Glomerular endothelial cell (primary cell): ENCODE measurements around the gene R3HDM1. TPM values are rescaled to one million over a fixed set of nuclear protein-coding genes. Genes with fewer than 3 reads are reported as not detected.
"Not testable (repeated sequence)": the region's sequence is repeated elsewhere in the genome, so short reads cannot be mapped to it uniquely, and the experiment has no call there.

ENCODE experiments used
- DNase-seq: peaks from one replicate; pipeline ENCODE4 v3.0.0-alpha.2; 2011; ENCODE audit warnings: low read depth, low spot score; ENCODE audit errors: extremely low read depth
- total RNA-seq: library from RNA; depleted of rRNA; stranded (reverse); fragments of >200 nt; gene quantifications from 2 replicates; pipeline ENCODE4 v1.2.3, GENCODE V29; 2015

The R3HDM1 gene
- 16.9 and 33.9 TPM in 2 replicates for total RNA-seq

- peak; percentile 100 for DNase-seq
Measured at GRCh38 chr2:135531231-135532197, at the start of gene R3HDM1. TSS of gene R3HDM1 (plus strand) at chr2:135531484. CDS start at chr2:135604846, 73,362 bp downstream.

GRCh38 chr2:135485441-135485840 is 45.8 kb upstream of the R3HDM1 start:
- no peak for DNase-seq

DNA sequence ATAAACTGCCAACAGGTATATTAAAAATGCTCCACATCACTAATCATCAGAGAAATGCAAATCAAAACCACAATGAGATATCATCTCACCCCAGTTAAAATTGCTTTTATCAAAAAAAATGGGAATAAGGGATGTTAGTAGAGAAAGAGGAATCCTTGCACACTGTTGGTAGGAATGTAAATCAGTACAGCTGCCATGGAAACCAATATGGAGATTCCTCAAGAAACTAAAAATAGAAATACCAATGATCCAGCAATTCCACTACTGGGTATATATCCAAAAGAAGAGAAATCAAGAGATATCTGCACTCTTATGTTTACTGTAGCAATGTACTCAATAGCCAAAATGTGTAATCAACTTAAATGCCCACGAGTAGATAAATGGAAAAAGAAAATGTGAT is 40.9 kb upstream of the R3HDM1 start:
- DNase-seq: no peak

- DNase-seq: no peak
Measured at GRCh38 chr2:135494503-135494902, 36.8 kb upstream of the R3HDM1 start.

- no peak for DNase-seq
Measured at GRCh38 chr2:135494917-135495316, 36.4 kb upstream of the R3HDM1 start.

DNA sequence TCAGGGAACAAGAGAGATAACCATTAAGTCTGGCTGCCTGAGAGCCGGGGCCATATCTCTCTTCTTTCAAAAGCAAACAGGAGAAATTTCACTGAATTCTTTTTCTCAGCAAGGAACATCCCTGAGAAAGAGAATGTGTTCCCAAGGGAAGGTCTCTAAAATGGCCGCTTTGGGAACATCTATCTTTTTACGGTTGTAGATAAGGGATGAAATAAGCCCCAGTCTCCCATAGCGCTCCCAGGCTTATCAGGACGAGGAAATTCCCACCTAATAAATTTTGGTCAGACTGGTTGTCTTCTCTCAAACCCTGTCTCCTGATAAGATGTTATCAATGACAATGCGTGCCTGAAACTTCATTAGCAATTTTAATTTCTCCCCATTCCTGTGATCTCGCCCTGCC is 32.7 kb upstream of the R3HDM1 start:
- not testable (repeated sequence) for DNase-seq

DNA sequence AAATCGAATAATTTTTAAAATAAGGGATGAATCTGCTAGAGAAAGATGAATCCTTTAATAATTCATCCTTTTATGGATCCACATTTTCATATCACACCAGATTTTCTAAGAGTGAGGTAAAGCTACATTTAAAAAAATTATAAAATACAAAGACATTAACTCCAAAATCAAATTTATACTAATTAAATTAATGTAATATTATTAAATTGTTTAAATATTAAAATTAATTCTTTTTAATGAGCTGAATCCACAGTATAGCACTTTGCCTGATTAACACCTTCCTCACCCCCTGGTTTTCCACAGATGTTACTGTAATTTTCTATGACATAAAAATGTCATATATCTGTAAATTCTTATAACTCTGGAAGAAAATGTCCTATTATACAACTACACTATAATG is 26.5 kb upstream of the R3HDM1 start:
- DNase-seq: no peak

DNA sequence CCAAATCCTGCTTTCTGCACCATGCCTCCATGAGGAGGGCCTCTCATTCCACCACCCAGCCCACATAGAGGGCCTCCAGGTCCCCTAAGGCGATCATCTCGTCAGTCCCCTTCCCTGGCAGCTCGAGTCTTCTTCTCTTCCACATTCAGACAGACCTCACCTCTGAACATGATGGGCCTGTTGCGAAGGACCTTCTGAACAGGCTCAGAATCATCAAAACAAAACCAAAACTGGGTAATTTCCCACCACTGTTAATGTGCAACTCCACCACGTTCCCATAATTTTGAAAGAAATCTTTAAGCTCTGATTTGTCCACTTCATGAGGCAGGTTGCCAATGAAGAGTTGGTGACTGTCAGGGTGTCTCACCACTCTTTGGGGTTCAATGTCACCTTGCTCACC is 20.7 kb upstream of the R3HDM1 start:
- DNase-seq: no peak

GRCh38 chr2:135512099-135512498 is 19.2 kb upstream of the R3HDM1 start:
- no peak for DNase-seq

GRCh38 chr2:135525786-135526185 is 5.5 kb upstream of the R3HDM1 start:
- DNase-seq: no peak

GRCh38 chr2:135528006-135528405 is 3.3 kb upstream of the R3HDM1 start:
- no peak for DNase-seq

- peak; percentile 97 for DNase-seq
Measured at GRCh38 chr2:135530313-135531230, 712 bp upstream of the R3HDM1 start, which contains the start of gene ZRANB3. TSS of gene ZRANB3 (minus strand) at chr2:135531218.

DNA sequence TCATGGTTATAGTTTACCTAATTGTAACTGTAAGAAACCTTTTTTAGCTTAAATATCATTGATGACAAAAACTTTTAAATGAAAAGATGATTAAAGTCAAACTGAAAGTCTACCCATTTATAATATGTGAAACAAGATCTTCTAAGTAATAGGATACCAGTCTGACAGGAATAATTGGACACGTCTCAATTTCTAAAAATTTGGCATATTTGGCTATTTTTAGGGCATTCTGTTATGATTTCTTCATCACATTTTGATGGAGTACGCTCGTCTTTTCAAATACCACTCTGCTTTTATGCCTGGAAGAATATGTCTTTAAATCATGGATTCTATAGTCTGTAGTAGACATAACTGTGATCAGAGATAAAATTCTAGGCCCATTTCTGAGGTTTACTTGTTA is 1.3 kb downstream of the R3HDM1 start:
- DNase-seq: no peak

GRCh38 chr2:135533545-135533944 is 2.3 kb downstream of the R3HDM1 start:
- DNase-seq: not testable (repeated sequence)

- DNase-seq: no peak
Measured at GRCh38 chr2:135546436-135546835, 15.2 kb downstream of the R3HDM1 start.

- no peak for DNase-seq
Measured at GRCh38 chr2:135547311-135547710, 16.0 kb downstream of the R3HDM1 start.

- no peak for DNase-seq
Measured at GRCh38 chr2:135551356-135551755, 20.1 kb downstream of the R3HDM1 start.

- DNase-seq: no peak
Measured at GRCh38 chr2:135552887-135553286, 21.6 kb downstream of the R3HDM1 start.

- DNase-seq: no peak
Measured at GRCh38 chr2:135555311-135555710, 24.0 kb downstream of the R3HDM1 start.

DNA sequence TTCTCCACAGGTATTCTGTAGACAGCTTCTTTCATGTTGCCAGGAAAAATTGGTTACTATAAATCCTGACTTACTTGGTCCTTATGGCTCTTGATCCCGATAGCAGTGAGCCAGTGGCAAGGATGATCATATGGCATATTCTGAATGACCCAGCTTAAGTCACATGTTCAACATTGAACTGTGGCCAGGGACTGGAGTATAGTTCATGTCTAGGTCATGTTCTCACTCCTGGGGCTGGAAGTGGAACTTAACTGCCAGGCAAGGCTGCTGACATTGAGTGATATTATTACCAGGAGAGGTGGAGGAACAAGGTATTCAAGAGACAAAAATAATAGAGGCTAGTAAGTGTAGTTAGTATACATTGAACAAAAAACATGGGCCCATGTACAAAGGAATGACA is 26.2 kb downstream of the R3HDM1 start:
- no peak for DNase-seq

DNA sequence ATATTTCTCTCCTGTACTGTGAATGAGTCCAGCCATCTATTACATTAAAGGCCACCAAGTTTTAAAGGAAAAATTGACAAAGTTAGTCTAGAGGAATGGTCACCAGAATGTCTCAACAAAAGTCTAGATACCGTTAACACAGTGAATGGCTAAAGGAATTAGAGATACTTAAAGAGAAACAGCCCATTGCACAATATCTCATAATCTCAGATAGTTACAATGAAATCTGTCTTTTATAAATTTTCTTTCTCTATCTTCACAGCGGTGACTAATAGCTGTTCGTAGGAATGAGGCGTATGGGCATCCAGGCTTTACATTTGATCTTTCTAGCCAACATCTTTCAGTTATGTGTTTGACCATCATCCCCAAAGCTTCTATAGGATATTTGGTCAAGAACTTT is 30.6 kb downstream of the R3HDM1 start:
- DNase-seq: no peak
